A549 treated with RU486 at 1 μM for 4 hours (cell line): ENCODE data around the gene SPOCK2. TPM values are rescaled to one million over a fixed set of nuclear protein-coding genes. Genes with fewer than 3 reads are reported as not detected.

Experiments
- total RNA-seq: library from RNA; stranded (reverse); fragments of 200-300 nt; extraction: Qiagen RNA extraction; gene quantifications from 5 replicates; pipeline ENCODE4 v1.2.3, GENCODE V29; 2022; ENCODE audit warnings: low read depth

The SPOCK2 gene, protein sequence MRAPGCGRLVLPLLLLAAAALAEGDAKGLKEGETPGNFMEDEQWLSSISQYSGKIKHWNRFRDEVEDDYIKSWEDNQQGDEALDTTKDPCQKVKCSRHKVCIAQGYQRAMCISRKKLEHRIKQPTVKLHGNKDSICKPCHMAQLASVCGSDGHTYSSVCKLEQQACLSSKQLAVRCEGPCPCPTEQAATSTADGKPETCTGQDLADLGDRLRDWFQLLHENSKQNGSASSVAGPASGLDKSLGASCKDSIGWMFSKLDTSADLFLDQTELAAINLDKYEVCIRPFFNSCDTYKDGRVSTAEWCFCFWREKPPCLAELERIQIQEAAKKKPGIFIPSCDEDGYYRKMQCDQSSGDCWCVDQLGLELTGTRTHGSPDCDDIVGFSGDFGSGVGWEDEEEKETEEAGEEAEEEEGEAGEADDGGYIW
- 0.17 to 0.46 TPM (median 0.35 TPM) in 5 replicates for total RNA-seq

DNA sequence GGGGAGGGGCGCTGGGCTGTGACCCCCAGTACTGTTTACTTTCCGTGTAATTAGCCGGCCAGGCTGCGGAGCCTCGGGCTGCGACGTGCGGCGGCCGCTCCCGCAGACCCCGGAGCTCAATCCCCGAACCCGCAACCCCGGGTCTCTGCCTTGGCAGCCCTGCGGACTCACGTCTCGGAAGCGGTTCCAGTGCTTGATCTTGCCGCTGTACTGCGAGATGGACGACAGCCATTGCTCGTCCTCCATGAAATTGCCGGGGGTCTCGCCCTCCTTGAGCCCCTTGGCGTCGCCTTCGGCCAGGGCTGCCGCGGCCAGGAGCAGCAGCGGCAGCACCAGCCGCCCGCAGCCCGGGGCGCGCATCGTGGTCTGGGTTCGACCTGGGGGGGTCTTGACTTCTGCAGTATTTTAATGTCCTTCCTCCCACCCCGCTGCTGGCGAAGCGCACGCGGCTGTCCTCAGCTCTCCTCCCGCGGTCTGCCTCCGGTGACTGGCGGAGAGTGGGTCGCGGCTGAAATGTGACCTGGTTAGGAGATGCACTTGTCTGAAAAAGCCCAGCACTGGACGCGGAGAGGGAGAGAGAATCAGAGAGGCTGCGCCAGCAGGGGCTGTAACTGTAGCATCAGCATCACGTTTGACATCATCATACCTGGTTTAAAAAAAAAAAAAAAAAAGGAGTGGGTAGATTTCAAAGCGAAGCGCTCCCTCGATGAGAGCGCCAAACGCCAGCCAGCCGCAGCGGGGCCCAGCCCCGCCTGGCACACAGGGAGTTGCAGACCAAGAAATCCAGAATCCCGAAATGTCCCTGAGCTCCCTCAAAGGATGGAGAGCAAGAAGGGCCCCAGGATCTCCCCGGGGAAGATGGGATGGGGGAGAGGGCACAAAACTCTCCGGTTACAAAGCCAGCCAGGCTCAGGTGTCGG lies at the start of gene SPOCK2:
Gene SPOCK2, minus strand, starts transcription at position 583 of the 920 bp plus-strand sequence. Its CDS starts 223 bp downstream, at position 360.

Other genes starting within 250 kb of the SPOCK2 start
- 789 to 978 TPM (median 862 TPM) in 5 replicates for gene PSAP, start 237.3 kb downstream of the SPOCK2 start, total RNA-seq
- 32.7 to 41.9 TPM (median 36.2 TPM) in 5 replicates for gene CHST3, start 124.2 kb downstream of the SPOCK2 start, total RNA-seq
- 67.5 to 87.3 TPM (median 83.8 TPM) in 5 replicates for gene ANAPC16, start 127.5 kb upstream of the SPOCK2 start, total RNA-seq
- 30.7 to 38.1 TPM (median 33.5 TPM) in 5 replicates for gene ASCC1, start 127.7 kb upstream of the SPOCK2 start, total RNA-seq
- 103 to 175 TPM (median 161 TPM) in 5 replicates for gene DDIT4, start 185.4 kb upstream of the SPOCK2 start, total RNA-seq